OCI-LY3 (cell line): ENCODE measurements around the gene ZNF775.

Experiments used
- H2AFZ ChIP-seq: fragments of 200-600, 300-600 bp; shearing (Covaris generic); 2 replicates; pipeline ENCODE4 v1.6.0; 2014; ENCODE audit warnings: antibody characterized with exemption, low read depth, low read length
- H3K27ac ChIP-seq: fragments of 200-600, 300-600 bp; sonication (generic); 2 replicates; pipeline ENCODE4 v1.5.1; 2014; ENCODE audit warnings: mild to moderate bottlenecking, low read length, moderate library complexity, mixed read lengths
- H3K27me3 ChIP-seq: fragments of 200-600, 300-600 bp; sonication (generic); 2 replicates; pipeline ENCODE4 v1.6.1; 2014; ENCODE audit warnings: low read depth, low read length, mixed read lengths
- H3K36me3 ChIP-seq: fragments of 200-600, 300-600 bp; sonication (generic); replicated peaks from 2 replicates; pipeline ENCODE3; 2014; ENCODE audit warnings: low read depth, low read length, mixed read lengths
- H3K4me1 ChIP-seq: fragments of 300-600, 200-600 bp; sonication (generic); 2 replicates; pipeline ENCODE4 v1.6.1; 2014; ENCODE audit warnings: low read length, mixed read lengths
- H3K4me2 ChIP-seq: fragments of 200-600, 300-600 bp; sonication (generic); 2 replicates; pipeline ENCODE4 v1.6.1; 2014; ENCODE audit warnings: low read length, mixed read lengths
- H3K4me3 ChIP-seq: fragments of 300-600, 200-600 bp; sonication (generic); 2 replicates; pipeline ENCODE4 v1.5.1; 2014; ENCODE audit warnings: antibody characterized with exemption, mild to moderate bottlenecking, low read length, moderate library complexity
- H3K79me2 ChIP-seq: fragments of 300-600, 200-600 bp; shearing (Covaris generic); 2 replicates; pipeline ENCODE4 v1.6.1; 2014; ENCODE audit warnings: mild to moderate bottlenecking, low read length, mixed read lengths
- H3K9ac ChIP-seq: fragments of 300-600, 200-600 bp; shearing (Covaris generic); 2 replicates; pipeline ENCODE4 v1.6.0; 2014; ENCODE audit warnings: mild to moderate bottlenecking, low read length, moderate library complexity
- H3K9me3 ChIP-seq: fragments of 200-600, 300-600 bp; shearing (Covaris generic); 2 replicates; pipeline ENCODE4 v1.6.1; 2014; ENCODE audit warnings: low read length, mixed read lengths; ENCODE audit not compliant: insufficient read depth
- H4K20me1 ChIP-seq: fragments of 200-600, 300-600 bp; sonication (generic); 2 replicates; pipeline ENCODE4 v1.6.1; 2016; ENCODE audit warnings: low read length, mixed read lengths; ENCODE audit not compliant: insufficient read depth
- EZH2phosphoT487 ChIP-seq: fragments of 200-600 bp; shearing (Covaris generic); IDR thresholded peaks from 2 replicates; pipeline ENCODE4 v1.6.1; 2018; ENCODE audit warnings: antibody characterized with exemption, mixed run types, low read depth
- TF ChIP-seq, protein P1 (sequence below): fragments of 200-600, 300-600 bp; sonication (generic); IDR thresholded peaks from 2 replicates; pipeline ENCODE4 v1.5.1; 2014; ENCODE audit warnings: antibody characterized with exemption, low read length, low read depth

The ZNF775 gene

DNA sequence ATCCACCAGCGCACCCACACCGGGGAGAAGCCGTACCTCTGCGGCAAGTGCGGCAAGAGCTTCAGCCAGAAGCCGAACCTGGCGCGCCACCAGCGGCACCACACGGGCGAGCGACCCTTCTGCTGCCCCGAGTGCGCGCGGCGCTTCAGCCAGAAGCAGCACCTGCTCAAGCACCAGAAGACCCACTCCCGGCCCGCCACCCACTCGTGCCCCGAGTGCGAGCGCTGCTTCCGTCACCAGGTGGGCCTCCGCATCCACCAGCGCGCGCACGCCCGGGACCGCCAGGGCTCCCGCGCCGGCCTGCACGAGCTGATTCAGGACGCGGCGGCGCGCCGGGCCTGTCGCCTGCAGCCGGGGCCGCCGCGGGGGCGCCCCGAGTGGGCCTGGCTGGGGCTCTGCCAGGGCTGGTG lies 17.7 kb downstream of the ZNF775 start:
- Histone ChIP-seq H3K79me2 (no peaks in the 10 kb centered on the region), H2AFZ (no peak overlapping the region), H3K27ac (no peak overlapping the region), H4K20me1 (no peaks in the 10 kb centered on the region), H3K36me3 (peaks cover 9% of the 10 kb centered on the region), H3K9ac (no peak overlapping the region), H3K4me1 (peaks cover 7% of the 10 kb centered on the region), H3K4me2 (no peak overlapping the region), H3K9me3 (no peaks in the 10 kb centered on the region), H3K27me3 (no peaks in the 10 kb centered on the region), H3K4me3 (no peak overlapping the region)
- TF ChIP-seq, protein P1, sequence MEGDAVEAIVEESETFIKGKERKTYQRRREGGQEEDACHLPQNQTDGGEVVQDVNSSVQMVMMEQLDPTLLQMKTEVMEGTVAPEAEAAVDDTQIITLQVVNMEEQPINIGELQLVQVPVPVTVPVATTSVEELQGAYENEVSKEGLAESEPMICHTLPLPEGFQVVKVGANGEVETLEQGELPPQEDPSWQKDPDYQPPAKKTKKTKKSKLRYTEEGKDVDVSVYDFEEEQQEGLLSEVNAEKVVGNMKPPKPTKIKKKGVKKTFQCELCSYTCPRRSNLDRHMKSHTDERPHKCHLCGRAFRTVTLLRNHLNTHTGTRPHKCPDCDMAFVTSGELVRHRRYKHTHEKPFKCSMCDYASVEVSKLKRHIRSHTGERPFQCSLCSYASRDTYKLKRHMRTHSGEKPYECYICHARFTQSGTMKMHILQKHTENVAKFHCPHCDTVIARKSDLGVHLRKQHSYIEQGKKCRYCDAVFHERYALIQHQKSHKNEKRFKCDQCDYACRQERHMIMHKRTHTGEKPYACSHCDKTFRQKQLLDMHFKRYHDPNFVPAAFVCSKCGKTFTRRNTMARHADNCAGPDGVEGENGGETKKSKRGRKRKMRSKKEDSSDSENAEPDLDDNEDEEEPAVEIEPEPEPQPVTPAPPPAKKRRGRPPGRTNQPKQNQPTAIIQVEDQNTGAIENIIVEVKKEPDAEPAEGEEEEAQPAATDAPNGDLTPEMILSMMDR: no peak

DNA sequence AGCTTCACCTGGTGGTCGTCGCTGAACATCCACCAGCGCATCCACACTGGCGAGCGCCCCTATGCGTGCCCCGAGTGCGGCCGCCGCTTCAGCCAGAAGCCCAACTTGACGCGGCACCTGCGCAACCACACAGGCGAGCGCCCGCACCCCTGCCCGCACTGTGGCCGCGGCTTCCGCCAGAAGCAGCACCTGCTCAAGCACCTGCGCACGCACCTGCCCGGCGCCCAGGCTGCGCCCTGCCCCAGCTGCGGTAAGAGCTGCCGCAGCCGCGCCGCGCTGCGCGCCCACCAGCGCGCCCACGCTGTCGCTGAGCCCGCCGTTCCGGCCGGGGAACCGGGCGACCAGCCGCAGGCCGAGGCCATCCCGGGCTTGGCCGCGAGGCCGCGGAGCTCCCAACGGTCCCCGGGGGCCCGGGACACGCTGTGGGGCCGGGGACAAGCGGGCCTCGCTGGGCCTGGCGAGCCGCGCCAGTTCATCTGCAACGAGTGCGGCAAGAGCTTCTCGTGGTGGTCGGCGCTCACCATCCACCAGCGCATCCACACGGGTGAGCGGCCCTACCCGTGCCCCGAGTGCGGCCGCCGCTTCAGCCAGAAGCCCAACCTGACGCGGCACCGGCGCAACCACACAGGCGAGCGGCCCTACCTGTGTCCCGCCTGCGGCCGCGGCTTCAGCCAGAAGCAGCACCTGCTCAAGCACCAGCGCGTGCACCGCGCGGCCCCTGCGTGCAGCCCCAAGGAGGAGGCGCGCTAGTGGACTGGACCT lies 18.4 kb downstream of the ZNF775 start:
- no peaks in the 10 kb centered on the region for H4K20me1 ChIP-seq
- H2AFZ ChIP-seq: no peak overlapping the region
- TF ChIP-seq EZH2phosphoT487: no peak
- TF ChIP-seq, protein P1: no peak
- peaks cover 9% of the 10 kb centered on the region for H3K36me3 ChIP-seq
- H3K9me3 ChIP-seq: no peaks in the 10 kb centered on the region
- H3K4me1 ChIP-seq: peaks cover 7% of the 10 kb centered on the region
- H3K4me2 ChIP-seq: no peak overlapping the region
- H3K4me3 ChIP-seq: no peak overlapping the region
- no peaks in the 10 kb centered on the region for H3K27me3 ChIP-seq
- H3K79me2 ChIP-seq: no peaks in the 10 kb centered on the region
- no peak overlapping the region for H3K27ac ChIP-seq
- no peak overlapping the region for H3K9ac ChIP-seq

DNA sequence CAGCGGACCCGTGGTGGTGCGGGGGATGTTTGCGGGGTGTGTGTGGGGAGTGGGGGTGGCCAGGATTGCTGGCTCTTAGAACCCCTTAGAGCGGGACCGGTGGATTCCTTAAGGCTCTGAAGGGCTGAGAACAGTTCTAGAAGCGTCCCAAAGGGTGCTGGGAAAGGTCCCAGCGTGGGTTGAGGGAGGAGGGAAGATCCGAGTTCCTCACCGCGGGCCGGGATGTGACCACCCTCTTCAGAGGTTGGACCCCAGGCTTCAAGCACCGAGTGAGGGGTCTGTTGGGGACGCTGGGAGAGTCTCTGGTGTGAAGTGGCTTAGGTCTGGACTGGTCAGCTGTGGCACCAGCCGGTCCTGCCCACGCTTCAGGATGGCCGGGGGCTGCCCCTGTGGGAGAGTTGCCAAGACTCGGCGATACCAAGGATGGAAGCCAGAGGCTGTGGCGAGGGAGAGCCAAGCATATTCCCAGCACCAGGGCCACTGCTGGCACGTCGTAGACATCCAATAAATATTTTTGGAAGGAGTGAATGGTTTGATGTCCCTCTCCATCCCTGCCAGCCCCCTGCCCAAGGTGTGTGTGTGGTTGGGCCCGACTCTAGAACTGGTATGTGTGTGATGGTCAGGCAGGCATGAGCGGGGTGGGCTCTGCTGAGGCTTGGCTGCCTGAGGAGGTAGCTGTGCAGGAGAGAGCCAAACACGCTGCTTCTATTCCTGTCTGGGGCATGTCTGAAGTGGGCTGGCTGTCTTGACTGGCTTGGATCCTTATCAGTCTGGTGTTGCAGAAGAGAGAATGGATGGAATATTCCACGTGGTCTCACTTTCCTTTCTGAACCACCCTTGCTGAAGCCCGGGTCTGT lies 19.2 kb downstream of the ZNF775 start:
- Histone ChIP-seq H3K79me2 (0 out of 2 replicates have a peak, but pooled peaks cover under 1% of the 10 kb centered on the region), H3K4me2 (no peak overlapping the region), H3K27ac (no peak overlapping the region), H3K9me3 (no peaks in the 10 kb centered on the region), H3K27me3 (no peaks in the 10 kb centered on the region), H3K36me3 (peaks cover 9% of the 10 kb centered on the region), H3K4me3 (no peak overlapping the region), H3K4me1 (peaks cover 8% of the 10 kb centered on the region), H3K9ac (no peak overlapping the region), H2AFZ (no peak overlapping the region), H4K20me1 (no peaks in the 10 kb centered on the region)
- TF ChIP-seq EZH2phosphoT487: no peak
- TF ChIP-seq, protein P1: no peak

DNA sequence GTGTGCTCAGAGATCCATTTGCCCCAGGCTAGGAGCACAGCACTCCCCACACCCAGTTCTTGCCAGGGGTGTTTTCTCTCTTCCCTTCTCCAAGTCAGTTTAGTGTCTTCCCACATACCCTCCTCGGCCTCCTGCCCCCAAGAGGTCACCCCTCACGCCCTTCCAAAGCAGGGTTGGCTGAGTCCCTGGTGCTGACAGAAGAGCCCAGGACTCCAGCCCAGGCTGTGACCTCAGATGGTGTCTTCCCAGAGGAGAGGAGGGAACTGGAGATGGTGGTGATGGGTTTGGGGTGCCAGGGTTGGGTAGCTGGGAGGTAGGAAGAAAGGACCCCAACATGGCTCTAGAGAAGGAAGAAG lies 19.8 kb downstream of the ZNF775 start:
- no peaks in the 10 kb centered on the region for H3K27me3 ChIP-seq
- peaks cover 9% of the 10 kb centered on the region for H3K36me3 ChIP-seq
- no peak overlapping the region for H3K4me2 ChIP-seq
- H3K4me1 ChIP-seq: peaks cover 14% of the 10 kb centered on the region
- H3K4me3 ChIP-seq: no peak overlapping the region
- TF ChIP-seq, protein P1: no peak
- TF ChIP-seq EZH2phosphoT487: no peak
- no peak overlapping the region for H2AFZ ChIP-seq
- no peaks in the 10 kb centered on the region for H4K20me1 ChIP-seq
- H3K9ac ChIP-seq: no peak overlapping the region
- peaks cover 7% of the 10 kb centered on the region; the same call in 1 of the 2 replicates for H3K79me2 ChIP-seq
- no peak overlapping the region for H3K27ac ChIP-seq
- no peaks in the 10 kb centered on the region for H3K9me3 ChIP-seq
